Measurements from ENCODE around the gene TTLL11.
"Not testable (repeated sequence)": the region's sequence is repeated elsewhere in the genome, so short reads cannot be mapped to it uniquely, and the experiment has no call there.

TTLL11 gene

GRCh38 chr9:122005597-122005996 lies 87.5 kb downstream of the TTLL11 start:
- no peak overlapping the region for H3K4me3 ChIP-seq (ENCODE audit: low read length)
- peak; percentile 58 for DNase-seq (ENCODE audit: low read depth)
- TF ChIP-seq CTCF (IDR thresholded peaks at IDR 0.05; ENCODE audit: insufficient read depth, low read depth, low read length, missing control alignments): peak; percentile 76

GRCh38 chr9:122004589-122004988 lies 88.5 kb downstream of the TTLL11 start:
- DNase-seq (ENCODE audit: low read depth): no peak
- H3K4me3 ChIP-seq (ENCODE audit: low read length): no peak overlapping the region
- no peak for TF ChIP-seq CTCF (IDR thresholded peaks at IDR 0.05; ENCODE audit: insufficient read depth, low read depth, low read length, missing control alignments)

- DNase-seq (ENCODE audit: low read depth): no peak
- TF ChIP-seq CTCF (IDR thresholded peaks at IDR 0.05; ENCODE audit: insufficient read depth, low read depth, low read length, missing control alignments): no peak
These were observed 91.5 kb downstream of the TTLL11 start for GRCh38 chr9:122001491-122002201.

GRCh38 chr9:122000526-122000925 lies 92.6 kb downstream of the TTLL11 start:
- DNase-seq (ENCODE audit: low read depth); H3K4me3 ChIP-seq (ENCODE audit: low read length): not testable (repeated sequence)

More at GRCh38 chr9:122001491-122002201, 91.5 kb downstream of the TTLL11 start:
- no peak overlapping the region for H3K4me3 ChIP-seq (ENCODE audit: low read length)

GRCh38 chr9:121999556-121999955 lies 93.6 kb downstream of the TTLL11 start:
- TF ChIP-seq CTCF (IDR thresholded peaks at IDR 0.05; ENCODE audit: insufficient read depth, low read depth, low read length, missing control alignments): no peak
- no peak for DNase-seq (ENCODE audit: low read depth)
- no peak overlapping the region for H3K4me3 ChIP-seq (ENCODE audit: low read length)

GRCh38 chr9:121998513-121999049 lies 94.5 kb downstream of the TTLL11 start:
- DNase-seq (ENCODE audit: low read depth): no peak
- no peak for TF ChIP-seq CTCF (IDR thresholded peaks at IDR 0.05; ENCODE audit: insufficient read depth, low read depth, low read length, missing control alignments)
- no peak overlapping the region for H3K4me3 ChIP-seq (ENCODE audit: low read length)

GRCh38 chr9:121997791-121998190 lies 95.3 kb downstream of the TTLL11 start:
- no peak for TF ChIP-seq CTCF (IDR thresholded peaks at IDR 0.05; ENCODE audit: insufficient read depth, low read depth, low read length, missing control alignments)
- no peak for DNase-seq (ENCODE audit: low read depth)
- no peak overlapping the region for H3K4me3 ChIP-seq (ENCODE audit: low read length)
